GM23248 (cell line): ENCODE data around the gene COL9A1. TPM values are rescaled to one million over a fixed set of nuclear protein-coding genes. Genes with fewer than 3 reads are reported as not detected.

ENCODE experiments used
- DNase-seq: peaks from one replicate; pipeline ENCODE4 v3.0.0-alpha.2; 2015
- H2AFZ ChIP-seq: fragments of 200-600 bp; sonication (generic); 2 replicates; pipeline ENCODE4 v1.6.1; 2016; ENCODE audit warnings: antibody characterized with exemption
- H3F3A ChIP-seq: fragments of 200-600 bp; sonication (generic); 2 replicates; pipeline ENCODE4 v1.6.1; 2016; ENCODE audit warnings: mild to moderate bottlenecking, antibody characterized with exemption, mixed run types; ENCODE audit not compliant: insufficient read depth
- H3K27ac ChIP-seq: fragments of 200-600 bp; sonication (generic); 2 replicates; pipeline ENCODE4 v1.5.1; 2016; ENCODE audit warnings: mild to moderate bottlenecking
- H3K27me3 ChIP-seq: fragments of 200-600 bp; sonication (generic); replicated peaks from 2 replicates; pipeline ENCODE4 v1.6.1; 2016; ENCODE audit warnings: mild to moderate bottlenecking; ENCODE audit not compliant: insufficient read depth
- H3K36me3 ChIP-seq: fragments of 200-600 bp; sonication (generic); 2 replicates; pipeline ENCODE4 v1.6.1; 2016; ENCODE audit warnings: low read depth, mild to moderate bottlenecking
- H3K4me1 ChIP-seq: fragments of 200-600 bp; sonication (generic); 2 replicates; pipeline ENCODE4 v1.6.1; 2016; ENCODE audit warnings: mild to moderate bottlenecking; ENCODE audit not compliant: insufficient read depth
- H3K4me2 ChIP-seq: fragments of 200-600 bp; sonication (generic); one replicate; pipeline ENCODE4 v1.6.1; 2016; ENCODE audit warnings: mild to moderate bottlenecking; ENCODE audit not compliant: unreplicated experiment
- H3K4me3 ChIP-seq: fragments of 200-600 bp; sonication (generic); 2 replicates; pipeline ENCODE4 v1.5.1; 2016; ENCODE audit warnings: mild to moderate bottlenecking
- H3K79me2 ChIP-seq: fragments of 200-600 bp; sonication (generic); 2 replicates; pipeline ENCODE4 v1.6.1; 2016; ENCODE audit warnings: mild to moderate bottlenecking; ENCODE audit not compliant: insufficient read depth
- H3K9ac ChIP-seq: fragments of 200-600 bp; sonication (generic); 2 replicates; pipeline ENCODE4 v1.6.1; 2016; ENCODE audit warnings: mild to moderate bottlenecking
- H3K9me2 ChIP-seq: fragments of 200-600 bp; sonication (generic); 2 replicates; pipeline ENCODE4 v1.6.1; 2016; ENCODE audit warnings: mixed run types, mild to moderate bottlenecking, moderate library complexity; ENCODE audit not compliant: insufficient read depth
- H3K9me3 ChIP-seq: fragments of 200-600 bp; sonication (generic); one replicate; pipeline ENCODE4 v1.6.1; 2017; ENCODE audit warnings: low read depth
- H4K20me1 ChIP-seq: fragments of 200-600 bp; sonication (generic); 2 replicates; pipeline ENCODE4 v1.6.0; 2016; ENCODE audit not compliant: insufficient read depth
- EZH2 ChIP-seq: fragments of 200-600 bp; sonication (generic); IDR thresholded peaks from 2 replicates; pipeline ENCODE4 v1.6.1; 2018; ENCODE audit warnings: antibody characterized with exemption, mild to moderate bottlenecking; ENCODE audit not compliant: insufficient read depth, poor library complexity, severe bottlenecking
- EZH2phosphoT487 ChIP-seq: fragments of 200-600 bp; sonication (generic); IDR thresholded peaks from 2 replicates; pipeline ENCODE4 v1.6.1; 2018; ENCODE audit warnings: antibody characterized with exemption, moderate library complexity, mild to moderate bottlenecking, low read depth; ENCODE audit not compliant: insufficient read depth
- WGBS, 2 experiments: methylation state at CpG; one replicate each; pipeline ENCODE4 v1.1.6; 2015 to 2017; ENCODE audit warnings: low lambda C conversion rate in 2 of 2, low coverage in 1 of 2; ENCODE audit errors: missing lambda C conversion rate in 2 of 2; 5-methylcytosine and 5-hydroxymethylcytosine counted together
- in situ Hi-C: fragments of 300-500 bp; cut with MboI; formaldehyde crosslinking; loops from 2 replicates; pipeline ENCODE4 v1.15.0; 2020
- polyA plus RNA-seq: library from polyadenylated mRNA; unstranded; fragments of >200 nt; fragmentation: Nextera tagmentation; extraction: Ambion mirVana; gene quantifications from 2 replicates; pipeline ENCODE4 v1.2.1, GENCODE V29; 2016
- total RNA-seq: library from RNA; depleted of rRNA; stranded (reverse); fragments of >200 nt; shearing (Covaris generic); gene quantifications from 2 replicates; pipeline ENCODE4 v1.2.3, GENCODE V29; 2014

The COL9A1 gene
- total and polyA plus RNA-seq, 2 experiments from 2014 or later: not detected

DNA sequence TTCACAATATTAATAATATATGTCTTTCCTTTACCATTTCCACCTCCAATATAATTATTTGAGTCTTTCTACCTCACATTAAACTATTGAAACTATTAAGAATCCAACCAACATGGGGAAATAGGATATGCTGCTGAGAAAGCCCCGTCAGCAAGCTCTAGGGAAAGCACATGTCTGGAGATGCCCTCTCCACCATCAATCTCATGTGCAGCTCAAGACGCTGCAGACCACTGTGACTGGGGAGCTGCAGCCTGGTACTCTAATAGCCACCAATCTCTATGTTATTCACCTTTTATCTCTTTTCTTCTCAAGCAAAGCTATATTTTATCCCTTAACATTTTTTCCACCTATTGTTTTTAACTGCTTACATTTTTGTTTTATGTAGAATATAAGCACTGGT lies 50.3 kb downstream of the COL9A1 start:
- Histone ChIP-seq H3K4me3 (no peak overlapping the region), H3K9me3 (no peaks in the 10 kb centered on the region), H3F3A (no peaks in the 10 kb centered on the region), H3K36me3 (no peaks in the 10 kb centered on the region), H3K4me1 (no peaks in the 10 kb centered on the region), H3K79me2 (no peaks in the 10 kb centered on the region), H3K27ac (no peak overlapping the region), H3K4me2 (no peak overlapping the region), H2AFZ (no peak overlapping the region), H3K27me3 (no peaks in the 10 kb centered on the region), H3K9ac (no peak overlapping the region), H3K9me2 (no peaks in the 10 kb centered on the region), H4K20me1 (no peaks in the 10 kb centered on the region)
- DNase-seq: no peak
- no peak for TF ChIP-seq EZH2
- no peak for TF ChIP-seq EZH2phosphoT487
- WGBS, 2 experiments: 46% methylated on average over 2 of the region's 2 CpGs
- in situ Hi-C loops: no loop called here

DNA sequence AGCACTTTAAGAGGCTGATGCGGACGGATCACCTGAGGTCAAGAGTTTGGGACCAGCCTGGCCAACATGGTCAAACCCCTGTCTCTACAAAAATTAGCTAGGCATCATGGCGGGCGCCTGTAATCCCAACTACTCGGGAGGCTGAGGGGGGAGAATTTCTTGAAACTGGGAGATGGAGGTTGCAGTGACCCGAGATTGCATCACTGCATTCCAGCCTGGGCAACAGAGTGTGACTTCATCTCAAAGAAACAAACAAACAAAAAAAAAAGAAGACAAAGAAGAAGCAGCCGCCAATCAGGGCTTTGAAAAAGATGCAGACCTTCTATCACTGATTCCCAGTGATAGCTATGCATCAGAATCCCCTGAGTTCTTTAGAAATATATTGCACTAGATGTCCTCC lies 56.8 kb downstream of the COL9A1 start:
- WGBS, 2 experiments: 55 to 62% methylated on average over 7 of the region's 7 CpGs
- TF ChIP-seq EZH2: no peak
- TF ChIP-seq EZH2phosphoT487: no peak
- in situ Hi-C loops: no loop called here
- Histone ChIP-seq H3K27ac (no peak overlapping the region), H4K20me1 (no peaks in the 10 kb centered on the region), H3F3A (no peaks in the 10 kb centered on the region), H3K4me3 (no peak overlapping the region), H3K36me3 (no peaks in the 10 kb centered on the region), H3K9me2 (no peaks in the 10 kb centered on the region), H3K4me1 (no peaks in the 10 kb centered on the region), H3K9ac (no peak overlapping the region), H3K27me3 (peaks cover 7% of the 10 kb centered on the region; the same call in 1 of the 2 replicates), H3K9me3 (no peaks in the 10 kb centered on the region), H3K4me2 (no peak overlapping the region), H3K79me2 (no peaks in the 10 kb centered on the region), H2AFZ (no peak overlapping the region)
- DNase-seq: no peak

DNA sequence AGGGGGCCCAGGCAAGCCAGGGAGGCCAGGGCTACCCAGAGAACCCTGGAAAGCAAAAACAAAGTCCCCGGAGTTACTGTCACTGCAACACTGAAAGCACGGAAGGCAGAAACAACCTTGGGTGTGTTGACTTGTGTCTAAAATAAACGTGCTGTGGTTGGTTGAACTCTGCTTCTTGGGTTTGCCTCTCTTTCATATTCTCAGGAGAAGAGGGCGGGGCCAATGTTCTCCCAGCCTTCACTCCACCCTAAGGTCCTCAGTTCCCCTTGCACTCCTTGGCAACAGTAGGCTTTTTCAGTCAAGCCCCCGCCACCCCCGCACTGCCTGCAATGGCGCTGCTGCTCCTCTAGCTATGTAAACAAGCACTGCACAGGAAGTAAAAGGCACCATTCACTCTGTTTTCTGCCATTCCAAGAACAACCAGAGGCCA lies 60.9 kb downstream of the COL9A1 start:
- Histone ChIP-seq H3K9ac (no peak overlapping the region), H3F3A (no peaks in the 10 kb centered on the region), H3K36me3 (no peaks in the 10 kb centered on the region), H3K9me2 (no peaks in the 10 kb centered on the region), H3K27ac (no peak overlapping the region), H3K4me1 (no peaks in the 10 kb centered on the region), H2AFZ (no peak overlapping the region; the same call in 1 of the 2 replicates), H3K27me3 (peaks cover 7% of the 10 kb centered on the region), H3K4me2 (no peak overlapping the region), H4K20me1 (no peaks in the 10 kb centered on the region), H3K9me3 (no peaks in the 10 kb centered on the region), H3K79me2 (no peaks in the 10 kb centered on the region), H3K4me3 (no peak overlapping the region)
- in situ Hi-C loops: no loop called here
- DNase-seq: no peak
- whole genome bisulfite sequencing, 2 experiments: 58 to 64% methylated on average over 7 of the region's 7 CpGs
- no peak for TF ChIP-seq EZH2phosphoT487
- TF ChIP-seq EZH2: no peak

DNA sequence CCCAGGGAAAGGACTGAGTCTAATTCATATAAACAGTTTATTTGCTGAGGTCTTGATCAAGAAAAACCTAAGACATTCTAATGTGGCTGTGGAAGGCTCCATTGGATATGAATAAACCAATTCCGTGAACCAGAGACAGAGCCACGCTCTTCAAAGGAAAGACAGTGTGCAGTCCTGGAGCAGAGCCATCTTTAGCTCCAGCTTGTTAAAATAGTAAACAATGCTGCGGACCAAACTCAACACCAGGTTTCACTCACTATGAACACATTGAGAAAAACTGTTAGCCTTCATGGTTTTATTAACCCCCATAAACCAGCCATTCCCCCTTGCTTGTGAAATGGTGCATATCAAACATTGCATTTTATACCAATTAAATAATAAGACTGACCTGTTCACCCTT lies 61.9 kb downstream of the COL9A1 start:
- TF ChIP-seq EZH2: no peak
- TF ChIP-seq EZH2phosphoT487: no peak
- no peaks in the 10 kb centered on the region for H3K9me3 ChIP-seq
- no peaks in the 10 kb centered on the region for H3K79me2 ChIP-seq
- DNase-seq: no peak
- H3K27ac ChIP-seq: no peak overlapping the region
- H3K27me3 ChIP-seq: peaks cover 7% of the 10 kb centered on the region
- H3K9ac ChIP-seq: no peak overlapping the region
- H3F3A ChIP-seq: no peaks in the 10 kb centered on the region
- no peak overlapping the region for H2AFZ ChIP-seq
- no peaks in the 10 kb centered on the region for H3K36me3 ChIP-seq
- H3K4me3 ChIP-seq: no peak overlapping the region
- no peaks in the 10 kb centered on the region for H4K20me1 ChIP-seq
- 7 to 12% methylated on average over 3 of the region's 3 CpGs for WGBS, 2 experiments
- H3K9me2 ChIP-seq: no peaks in the 10 kb centered on the region
- no peak overlapping the region for H3K4me2 ChIP-seq
- H3K4me1 ChIP-seq: no peaks in the 10 kb centered on the region
- in situ Hi-C loops: no loop called here

DNA sequence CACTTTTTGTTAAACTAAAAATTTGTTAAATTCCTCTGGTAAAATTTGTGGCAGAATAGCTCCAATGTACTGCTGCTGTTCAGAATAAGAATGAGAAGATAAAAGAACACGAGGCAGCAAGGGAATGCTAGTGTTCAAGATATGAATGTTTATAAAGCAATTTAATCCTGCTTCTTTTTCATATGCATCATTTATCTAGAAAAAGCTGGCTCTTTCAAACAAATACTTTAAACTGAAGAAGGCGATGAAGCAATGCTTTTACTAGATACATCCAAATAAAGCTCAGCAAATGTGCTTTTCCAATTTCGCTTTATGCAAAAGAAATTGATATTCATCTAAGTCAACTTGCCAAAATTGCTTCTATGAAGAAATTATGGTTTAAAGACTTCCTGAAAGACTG lies 66.5 kb downstream of the COL9A1 start:
- Histone ChIP-seq H3K9ac (no peak overlapping the region), H3K9me3 (no peaks in the 10 kb centered on the region), H3K4me3 (no peak overlapping the region), H3K27me3 (peaks cover 5% of the 10 kb centered on the region; the same call in 1 of the 2 replicates), H4K20me1 (no peaks in the 10 kb centered on the region), H3K36me3 (no peaks in the 10 kb centered on the region), H3K4me2 (no peak overlapping the region), H3K4me1 (no peaks in the 10 kb centered on the region), H3K27ac (no peak overlapping the region), H3F3A (no peaks in the 10 kb centered on the region), H3K79me2 (no peaks in the 10 kb centered on the region), H3K9me2 (no peaks in the 10 kb centered on the region), H2AFZ (no peak overlapping the region)
- DNase-seq: no peak
- TF ChIP-seq EZH2 (no peak), EZH2phosphoT487 (no peak)
- WGBS, 2 experiments: 30 to 49% methylated on average over 3 of the region's 3 CpGs
- in situ Hi-C loops: no loop called here
